Left ventricle myocardium inferior (tissue), 1 donor: ENCODE data around the gene MYOZ2. TPM values are rescaled to one million over a fixed set of nuclear protein-coding genes. Genes with fewer than 3 reads are reported as not detected.

Experiments used
- DNase-seq: peaks from one replicate; pipeline ENCODE4 v3.0.0-alpha.2; 2020
- H3K27ac ChIP-seq: fragments of 200-600 bp; replicated peaks from 2 replicates; pipeline ENCODE4 v1.8.0; 2021
- H3K27me3 ChIP-seq: fragments of 200-600 bp; 2 replicates; pipeline ENCODE4 v1.8.0; 2021; ENCODE audit warnings: low read depth
- H3K36me3 ChIP-seq: fragments of 200-600 bp; 2 replicates; pipeline ENCODE4 v1.8.0; 2021
- H3K4me1 ChIP-seq: fragments of 200-600 bp; 2 replicates; pipeline ENCODE4 v1.8.0; 2021
- H3K4me3 ChIP-seq: fragments of 200-600 bp; 2 replicates; pipeline ENCODE4 v1.8.0; 2021; ENCODE audit warnings: mild to moderate bottlenecking, moderate library complexity
- H3K9me3 ChIP-seq: fragments of 200-600 bp; replicated peaks from 2 replicates; pipeline ENCODE4 v1.8.0; 2021
- CTCF ChIP-seq: fragments of 200-600 bp; IDR thresholded peaks from 2 replicates; pipeline ENCODE4 v1.8.0; 2021; ENCODE audit warnings: antibody characterized with exemption, mild to moderate bottlenecking, borderline replicate concordance
- intact Hi-C: fragments of 100-400 bp; cut with micrococcal nuclease; formaldehyde crosslinking; loops from one replicate; pipeline ENCODE4 v1.11.0; 2022
- total RNA-seq: library from RNA; stranded (reverse); fragmentation: NEBNext Ultra II Directional; extraction: Animal tissue kit (Norgen Biotek cat#: 25700); gene quantifications from one replicate; pipeline ENCODE4 v1.2.1, GENCODE V29; 2021
- donor health status: DM: no; HTN: yes; CAD: no; lungs with severe emphysema.

The MYOZ2 gene
- total RNA-seq, 1 donor from 2014 or later = 843 TPM

GRCh38 chr4:119210775-119211174, 75.1 kb downstream of the MYOZ2 start:
- Histone ChIP-seq H3K4me1 (peaks cover 63% of the 10 kb centered on the region), H3K27ac (no peak overlapping the region), H3K9me3 (no peaks in the 10 kb centered on the region), H3K4me3 (no peak overlapping the region), H3K27me3 (no peaks in the 10 kb centered on the region), H3K36me3 (no peaks in the 10 kb centered on the region)
- no peak for TF ChIP-seq CTCF
- intact Hi-C loops = no loop called here
- DNase-seq = no peak

- H3K4me1 ChIP-seq = peaks cover 63% of the 10 kb centered on the region
- no peaks in the 10 kb centered on the region for H3K9me3 ChIP-seq
- H3K36me3 ChIP-seq = no peaks in the 10 kb centered on the region
- DNase-seq = no peak
- peak; percentile 12 for TF ChIP-seq CTCF
- intact Hi-C loops = no loop called here
- H3K4me3 ChIP-seq = peak overlapping the region; percentile 84
- H3K27me3 ChIP-seq = no peaks in the 10 kb centered on the region
- H3K27ac ChIP-seq = peak overlapping the region; percentile 97
Measured at GRCh38 chr4:119211867-119212233, 76.2 kb downstream of the MYOZ2 start.

- Histone ChIP-seq H3K9me3 (no peaks in the 10 kb centered on the region), H3K4me3 (peak within 1 kb of the TSS; percentile 84), H3K4me1 (peaks cover 62% of the 10 kb centered on the region), H3K27ac (peak within 1 kb of the TSS; percentile 97), H3K36me3 (peaks cover 2% of the 10 kb centered on the region), H3K27me3 (no peaks in the 10 kb centered on the region)
- TF ChIP-seq CTCF = no peak
- peak; percentile 96 for DNase-seq
- intact Hi-C loops = no loop called here
Measured at GRCh38 chr4:119212234-119212963, 76.8 kb downstream of the MYOZ2 start, which contains the start of gene USP53. Gene USP53, plus strand, starts transcription at chr4:119212713. Its CDS starts 27,047 bp downstream, at chr4:119239760.

- Histone ChIP-seq H3K9me3 (no peaks in the 10 kb centered on the region), H3K4me3 (peak overlapping the region; percentile 84), H3K27me3 (no peaks in the 10 kb centered on the region), H3K4me1 (peaks cover 62% of the 10 kb centered on the region), H3K36me3 (peaks cover 9% of the 10 kb centered on the region), H3K27ac (peak overlapping the region; percentile 97)
- intact Hi-C loops = no loop called here
- DNase-seq = peak; percentile 90
- TF ChIP-seq CTCF = peak; percentile 43
Measured at GRCh38 chr4:119212964-119213606, 77.5 kb downstream of the MYOZ2 start.

- no peak for TF ChIP-seq CTCF
- Histone ChIP-seq H3K27ac (no peak overlapping the region), H3K36me3 (peaks cover 52% of the 10 kb centered on the region), H3K9me3 (peaks cover 5% of the 10 kb centered on the region), H3K4me1 (peaks cover 69% of the 10 kb centered on the region), H3K4me3 (no peak overlapping the region), H3K27me3 (no peaks in the 10 kb centered on the region)
- intact Hi-C loops = no loop called here
- DNase-seq = no peak
Measured at GRCh38 chr4:119218093-119218492, 82.5 kb downstream of the MYOZ2 start.
